NCI-H748 treated with DMSO at 0.1 percent for 48 hours (cell line): ENCODE results near the gene TSN.
"Not testable (repeated sequence)": the region's sequence is repeated elsewhere in the genome, so short reads cannot be mapped to it uniquely, and the experiment has no call there.

Source experiments
- DNase-seq: peaks from one replicate; lab custom pipeline; 2025; lab: John Stamatoyannopoulos, UW

The TSN gene

GRCh38 chr2:121755237-121756111 lies at the start of gene TSN:
Gene TSN (plus strand): TSS chr2:121755651. CDS start chr2:121755780, 129 bp downstream.
- DNase-seq = peak; percentile 75

- DNase-seq = no peak
These were observed 49.5 kb upstream of the TSN start for GRCh38 chr2:121705958-121706357.

- peak; percentile 45 for DNase-seq
These were observed 48.0 kb upstream of the TSN start for GRCh38 chr2:121707344-121707919.

GRCh38 chr2:121707920-121708361 lies 47.5 kb upstream of the TSN start:
- DNase-seq = no peak

GRCh38 chr2:121709776-121710469 lies 45.5 kb upstream of the TSN start:
- DNase-seq = no peak

- no peak for DNase-seq
These were observed 44.8 kb upstream of the TSN start for GRCh38 chr2:121710470-121711170.

GRCh38 chr2:121711481-121711880 lies 44.0 kb upstream of the TSN start:
- DNase-seq = not testable (repeated sequence)

- no peak for DNase-seq
These were observed 39.3 kb upstream of the TSN start for GRCh38 chr2:121716126-121716525.

GRCh38 chr2:121717529-121717928 lies 37.9 kb upstream of the TSN start:
- DNase-seq = no peak

- no peak for DNase-seq
These were observed 33.5 kb upstream of the TSN start for GRCh38 chr2:121721926-121722325.

- no peak for DNase-seq
These were observed 33.0 kb upstream of the TSN start for GRCh38 chr2:121722479-121722878.

- no peak for DNase-seq
These were observed 32.1 kb upstream of the TSN start for GRCh38 chr2:121723316-121723715.

- DNase-seq = no peak
These were observed 28.1 kb upstream of the TSN start for GRCh38 chr2:121727332-121727731.

- DNase-seq = no peak
These were observed 27.5 kb upstream of the TSN start for GRCh38 chr2:121727950-121728349.

GRCh38 chr2:121731366-121731765 lies 24.1 kb upstream of the TSN start:
- no peak for DNase-seq

- DNase-seq = not testable (repeated sequence)
These were observed 20.9 kb upstream of the TSN start for GRCh38 chr2:121734544-121734943.

GRCh38 chr2:121735518-121736074 lies 19.9 kb upstream of the TSN start:
- DNase-seq = no peak

GRCh38 chr2:121736140-121736461 lies 19.4 kb upstream of the TSN start:
- DNase-seq = no peak

GRCh38 chr2:121736462-121737336 lies 18.8 kb upstream of the TSN start, which contains the start of gene NIFK:
Gene NIFK (minus strand): TSS chr2:121736875. CDS start chr2:121736850, 25 bp downstream.
- DNase-seq = peak; percentile 92

- DNase-seq = no peak
These were observed 14.5 kb upstream of the TSN start for GRCh38 chr2:121740973-121741372.

GRCh38 chr2:121741450-121741849 lies 14.0 kb upstream of the TSN start:
- DNase-seq = no peak
